Measurements from ENCODE around the gene MCM9.

MCM9 gene

DNA sequence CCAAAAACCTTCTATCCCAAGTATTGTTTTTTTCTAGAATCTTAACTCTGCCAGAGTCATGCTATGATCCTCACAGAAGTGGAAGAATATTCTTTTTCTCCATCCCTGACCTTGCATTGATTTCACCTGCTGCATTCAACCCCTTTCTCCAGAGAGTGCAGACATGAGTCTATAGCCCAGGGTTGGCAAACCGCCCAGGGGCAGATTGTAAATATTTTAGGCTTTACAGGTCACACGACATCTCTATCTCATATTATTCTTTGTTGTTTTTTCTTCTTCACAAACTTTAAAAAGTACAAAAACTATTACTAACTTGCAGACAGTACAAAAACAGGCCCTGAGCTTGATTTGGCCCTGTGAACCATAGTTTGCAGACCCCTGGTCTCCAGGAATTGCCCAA is 153.1 kb downstream of the MCM9 start:
- Histone ChIP-seq H3K27ac (ENCODE audit: insufficient read depth in 1 of 2, low read depth in 1 of 2, low read length in 2 of 2, poor library complexity in 1 of 2, severe bottlenecking in 2 of 2) (no peak overlapping the region), H3K4me3 (ENCODE audit: control insufficient read depth in 1 of 7, extremely low read depth in 1 of 7, insufficient read depth in 4 of 7, low read depth in 2 of 7, low read length in 6 of 7) (no peak overlapping the region), H3K9me3 (ENCODE audit: control extremely low read depth in 1 of 5, control insufficient read depth in 4 of 5, insufficient read depth in 2 of 5, low read depth in 1 of 5, low read length in 4 of 5) (no peaks in the 10 kb centered on the region), H3K27me3 (replicated peaks in 2 of 5; ENCODE audit: control insufficient read depth in 4 of 5, insufficient read depth in 5 of 5, low read length in 4 of 5) (no peaks in the 10 kb centered on the region), H3K36me3 (ENCODE audit: control insufficient read depth in 4 of 4, insufficient read depth in 4 of 4, low read length in 3 of 4) (no peaks in the 10 kb centered on the region), H3K4me1 (ENCODE audit: control extremely low read depth in 1 of 4, control insufficient read depth in 4 of 4, insufficient read depth in 4 of 4, low read length in 3 of 4) (peaks cover 4 to 18% (median 11%) of the 10 kb centered on the region in 4 experiments)
- CTCF ChIA-PET, result no interaction called here
- 100% methylated on average over 1 of the region's 2 CpGs for whole genome bisulfite sequencing (ENCODE audit: insufficient coverage)
- DNase-seq, result no peak
- POLR2A ChIA-PET, result no interaction called here

DNA sequence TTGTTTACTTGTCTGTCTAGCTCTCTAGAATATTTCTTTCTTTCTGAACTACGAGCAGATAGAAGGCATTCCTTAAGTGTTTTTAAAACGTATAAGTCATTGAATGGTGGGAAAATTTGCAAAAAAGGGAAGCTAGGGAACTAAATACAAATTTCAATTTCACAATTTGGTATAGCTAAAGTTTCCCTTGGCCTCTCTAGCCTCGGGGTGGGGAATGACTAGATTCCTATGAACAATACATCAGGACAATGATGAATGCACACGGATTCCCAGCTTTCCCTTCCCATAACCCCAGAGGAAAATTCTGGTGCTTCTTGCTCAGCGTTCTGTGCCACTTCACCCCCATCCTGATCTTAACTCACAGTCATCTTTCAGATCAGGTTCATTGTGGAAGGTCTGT is 154.3 kb downstream of the MCM9 start:
- POLR2A ChIA-PET, result interaction anchor here (0.6 kb wide), 1 partner anchor 69 kb away, joined by 3 read pairs; no protein-coding TSS in a partner anchor
- no peaks in the 10 kb centered on the region for H3K36me3 ChIP-seq (ENCODE audit: control insufficient read depth in 4 of 4, insufficient read depth in 4 of 4, low read length in 3 of 4)
- no peaks in the 10 kb centered on the region for H3K9me3 ChIP-seq (ENCODE audit: control extremely low read depth in 1 of 5, control insufficient read depth in 4 of 5, insufficient read depth in 2 of 5, low read depth in 1 of 5, low read length in 4 of 5)
- CTCF ChIA-PET, result interaction anchor here (0.7 to 2.3 kb wide), 7 partner anchors 9 to 496 kb away, joined by 3 to 11 read pairs (median 4); no protein-coding TSS in a partner anchor
- WGBS (ENCODE audit: insufficient coverage), result 60% methylated on average over 1 of the region's 5 CpGs
- H3K4me1 ChIP-seq (ENCODE audit: control extremely low read depth in 1 of 4, control insufficient read depth in 4 of 4, insufficient read depth in 4 of 4, low read length in 3 of 4), result peaks cover 5 to 20% (median 11%) of the 10 kb centered on the region in 4 experiments
- no peak overlapping the region for H3K4me3 ChIP-seq (ENCODE audit: control insufficient read depth in 1 of 7, extremely low read depth in 1 of 7, insufficient read depth in 4 of 7, low read depth in 2 of 7, low read length in 6 of 7)
- no peak for DNase-seq
- H3K27ac ChIP-seq (ENCODE audit: insufficient read depth in 1 of 2, low read depth in 1 of 2, low read length in 2 of 2, poor library complexity in 1 of 2, severe bottlenecking in 2 of 2), result no peak overlapping the region
- no peaks in the 10 kb centered on the region for H3K27me3 ChIP-seq (replicated peaks in 2 of 5; ENCODE audit: control insufficient read depth in 4 of 5, insufficient read depth in 5 of 5, low read length in 4 of 5)

DNA sequence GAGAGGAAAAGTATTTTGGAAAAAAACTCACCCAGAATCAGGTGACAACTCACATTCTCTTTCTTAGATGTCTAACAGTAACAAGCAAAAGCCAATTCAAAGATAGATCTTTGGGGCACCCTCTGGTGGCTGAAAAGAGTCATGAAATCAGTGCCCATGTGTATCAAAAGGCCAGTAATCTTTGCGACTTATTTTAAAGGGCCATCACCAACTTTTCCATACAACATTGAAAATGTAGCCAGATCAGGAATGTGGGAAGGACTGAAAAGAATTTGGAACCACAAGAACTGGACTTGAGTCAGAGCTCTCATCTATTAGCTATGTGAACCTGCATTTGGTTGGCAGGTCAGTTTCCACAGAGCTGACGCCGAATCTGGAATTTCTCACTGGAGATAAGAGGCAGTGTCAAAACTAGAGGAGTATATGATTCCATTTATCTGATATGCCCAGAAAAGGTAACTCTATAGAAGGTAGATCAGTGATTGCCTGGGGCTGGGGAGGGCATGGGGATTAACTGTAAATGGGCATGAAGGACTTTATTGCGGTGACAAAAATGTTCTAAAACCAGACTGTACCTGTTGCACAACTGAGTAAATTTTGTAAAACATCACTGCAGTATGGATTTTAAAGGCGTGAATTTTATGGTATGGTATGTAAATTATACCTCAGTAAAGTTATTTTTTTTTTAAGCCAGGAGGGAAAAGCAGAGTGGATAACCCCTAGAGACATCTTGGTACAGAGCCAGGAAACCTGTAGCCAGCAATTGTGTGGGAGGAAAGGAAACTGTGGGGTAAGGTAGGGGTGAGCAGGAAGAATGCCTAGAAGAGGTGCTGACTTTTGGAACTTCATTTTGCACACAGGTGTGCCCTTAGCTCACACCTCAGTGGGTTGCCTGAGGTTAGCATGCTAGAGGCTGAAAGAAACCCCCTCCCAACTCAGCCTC is 158.1 kb downstream of the MCM9 start:
- CTCF ChIA-PET, result interaction anchor here (0.5 to 3.5 kb wide), 7 partner anchors 10 to 323 kb away, joined by 3 to 19 read pairs (median 6); no protein-coding TSS in a partner anchor
- H3K9me3 ChIP-seq (ENCODE audit: control extremely low read depth in 1 of 5, control insufficient read depth in 4 of 5, insufficient read depth in 2 of 5, low read depth in 1 of 5, low read length in 4 of 5), result no peaks in the 10 kb centered on the region
- no peaks in the 10 kb centered on the region for H3K27me3 ChIP-seq (replicated peaks in 2 of 5; ENCODE audit: control insufficient read depth in 4 of 5, insufficient read depth in 5 of 5, low read length in 4 of 5)
- WGBS (ENCODE audit: insufficient coverage), result 82% methylated on average over 4 of the region's 5 CpGs
- H3K4me1 ChIP-seq (ENCODE audit: control extremely low read depth in 1 of 4, control insufficient read depth in 4 of 4, insufficient read depth in 4 of 4, low read length in 3 of 4), result peaks cover 0 to 9% (median 3%) of the 10 kb centered on the region in 4 experiments
- no peak overlapping the region for H3K4me3 ChIP-seq (ENCODE audit: control insufficient read depth in 1 of 7, extremely low read depth in 1 of 7, insufficient read depth in 4 of 7, low read depth in 2 of 7, low read length in 6 of 7)
- H3K36me3 ChIP-seq (ENCODE audit: control insufficient read depth in 4 of 4, insufficient read depth in 4 of 4, low read length in 3 of 4), result no peaks in the 10 kb centered on the region
- POLR2A ChIA-PET, result no interaction called here
- no peak overlapping the region for H3K27ac ChIP-seq (ENCODE audit: insufficient read depth in 1 of 2, low read depth in 1 of 2, low read length in 2 of 2, poor library complexity in 1 of 2, severe bottlenecking in 2 of 2)
- DNase-seq, result peak; percentile 77 to 86 (median 82)

DNA sequence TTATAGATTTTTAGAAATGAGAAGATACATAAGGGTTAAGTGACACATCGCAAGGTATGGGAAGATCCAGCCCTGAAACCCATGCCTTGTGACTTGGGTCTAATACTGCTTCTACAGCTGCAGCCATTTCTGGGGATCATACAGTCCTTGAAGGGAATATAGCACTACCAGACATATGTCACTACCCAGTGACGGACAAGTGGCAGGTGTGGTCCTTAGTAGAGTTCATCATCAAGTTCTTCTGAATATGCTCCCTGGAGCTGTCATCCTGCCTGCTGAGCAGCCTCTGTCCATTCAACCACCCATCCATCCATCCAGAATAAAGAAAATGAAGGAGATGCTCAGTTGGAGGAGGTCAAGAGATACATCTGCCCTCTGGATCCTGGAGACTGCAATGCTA is 159.6 kb downstream of the MCM9 start:
- DNase-seq, result no peak
- POLR2A ChIA-PET, result no interaction called here
- H3K27me3 ChIP-seq (replicated peaks in 2 of 5; ENCODE audit: control insufficient read depth in 4 of 5, insufficient read depth in 5 of 5, low read length in 4 of 5), result no peaks in the 10 kb centered on the region
- WGBS (ENCODE audit: insufficient coverage), result no CpG with 5 or more reads among the region's 2 CpGs
- CTCF ChIA-PET, result interaction anchor here (1.0 to 3.5 kb wide), 4 partner anchors 30 to 77 kb away, joined by 3 to 19 read pairs (median 6); no protein-coding TSS in a partner anchor
- peaks cover 0 to 9% (median 2%) of the 10 kb centered on the region in 4 experiments for H3K4me1 ChIP-seq (ENCODE audit: control extremely low read depth in 1 of 4, control insufficient read depth in 4 of 4, insufficient read depth in 4 of 4, low read length in 3 of 4)
- no peaks in the 10 kb centered on the region for H3K36me3 ChIP-seq (ENCODE audit: control insufficient read depth in 4 of 4, insufficient read depth in 4 of 4, low read length in 3 of 4)
- H3K27ac ChIP-seq (ENCODE audit: insufficient read depth in 1 of 2, low read depth in 1 of 2, low read length in 2 of 2, poor library complexity in 1 of 2, severe bottlenecking in 2 of 2), result no peak overlapping the region
- no peak overlapping the region for H3K4me3 ChIP-seq (ENCODE audit: control insufficient read depth in 1 of 7, extremely low read depth in 1 of 7, insufficient read depth in 4 of 7, low read depth in 2 of 7, low read length in 6 of 7)
- H3K9me3 ChIP-seq (ENCODE audit: control extremely low read depth in 1 of 5, control insufficient read depth in 4 of 5, insufficient read depth in 2 of 5, low read depth in 1 of 5, low read length in 4 of 5), result no peaks in the 10 kb centered on the region

DNA sequence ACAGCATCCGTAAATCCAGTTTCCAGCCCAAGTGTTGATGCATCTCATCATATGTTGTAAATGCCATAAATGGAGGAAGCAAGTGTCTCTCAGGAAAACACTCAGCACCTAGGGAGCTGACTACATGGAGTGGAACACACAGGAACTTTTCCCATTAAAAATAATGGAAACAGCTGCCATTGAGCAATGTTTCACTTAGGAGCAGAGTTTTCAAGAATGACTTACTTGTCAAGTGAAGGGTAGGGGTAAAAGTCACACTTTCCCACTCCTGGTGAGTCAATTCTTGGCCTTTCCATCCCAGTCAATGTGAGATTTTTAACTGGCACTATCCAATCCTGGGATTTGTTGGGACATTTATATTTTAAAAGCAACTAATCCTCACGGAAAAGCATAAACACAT is 160.4 kb downstream of the MCM9 start:
- H3K27ac ChIP-seq (ENCODE audit: insufficient read depth in 1 of 2, low read depth in 1 of 2, low read length in 2 of 2, poor library complexity in 1 of 2, severe bottlenecking in 2 of 2), result no peak overlapping the region
- no peaks in the 10 kb centered on the region for H3K27me3 ChIP-seq (replicated peaks in 2 of 5; ENCODE audit: control insufficient read depth in 4 of 5, insufficient read depth in 5 of 5, low read length in 4 of 5)
- no peak for DNase-seq
- ChIA-PET POLR2A (no interaction called here), CTCF (interaction anchor here (1.5 to 3.5 kb wide), 2 partner anchors 19 to 77 kb away, joined by 5 to 19 read pairs; no protein-coding TSS in a partner anchor)
- peaks cover 0 to 9% (median 2%) of the 10 kb centered on the region in 4 experiments for H3K4me1 ChIP-seq (ENCODE audit: control extremely low read depth in 1 of 4, control insufficient read depth in 4 of 4, insufficient read depth in 4 of 4, low read length in 3 of 4)
- H3K36me3 ChIP-seq (ENCODE audit: control insufficient read depth in 4 of 4, insufficient read depth in 4 of 4, low read length in 3 of 4), result no peaks in the 10 kb centered on the region
- no peak overlapping the region for H3K4me3 ChIP-seq (ENCODE audit: control insufficient read depth in 1 of 7, extremely low read depth in 1 of 7, insufficient read depth in 4 of 7, low read depth in 2 of 7, low read length in 6 of 7)
- WGBS (ENCODE audit: insufficient coverage), result no CpG with 5 or more reads among the region's 2 CpGs
- H3K9me3 ChIP-seq (ENCODE audit: control extremely low read depth in 1 of 5, control insufficient read depth in 4 of 5, insufficient read depth in 2 of 5, low read depth in 1 of 5, low read length in 4 of 5), result no peaks in the 10 kb centered on the region

DNA sequence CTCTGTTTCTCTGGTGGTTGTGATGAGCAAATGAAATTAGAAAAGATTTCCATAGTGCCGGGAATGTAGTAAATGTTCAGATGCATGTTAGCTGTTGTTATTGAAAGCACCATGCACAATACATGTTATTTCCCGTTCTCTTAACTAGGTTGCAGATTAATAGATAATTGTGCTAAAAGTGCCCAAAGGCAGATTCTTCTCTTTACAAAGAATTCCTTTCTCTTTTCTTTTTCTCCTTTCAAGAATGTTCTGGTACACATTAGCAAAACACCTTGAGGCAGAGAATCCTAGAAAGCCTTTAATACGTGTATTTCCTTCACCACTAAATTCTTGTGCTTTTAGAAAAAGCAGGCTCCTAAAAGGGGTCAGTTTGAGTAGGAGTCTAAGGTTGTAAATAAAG is 162.1 kb downstream of the MCM9 start:
- Histone ChIP-seq H3K9me3 (ENCODE audit: control extremely low read depth in 1 of 5, control insufficient read depth in 4 of 5, insufficient read depth in 2 of 5, low read depth in 1 of 5, low read length in 4 of 5) (no peaks in the 10 kb centered on the region), H3K4me1 (ENCODE audit: control extremely low read depth in 1 of 4, control insufficient read depth in 4 of 4, insufficient read depth in 4 of 4, low read length in 3 of 4) (peaks cover 0 to 16% (median 5%) of the 10 kb centered on the region in 4 experiments), H3K27me3 (replicated peaks in 2 of 5; ENCODE audit: control insufficient read depth in 4 of 5, insufficient read depth in 5 of 5, low read length in 4 of 5) (no peaks in the 10 kb centered on the region), H3K4me3 (ENCODE audit: control insufficient read depth in 1 of 7, extremely low read depth in 1 of 7, insufficient read depth in 4 of 7, low read depth in 2 of 7, low read length in 6 of 7) (no peak overlapping the region), H3K36me3 (ENCODE audit: control insufficient read depth in 4 of 4, insufficient read depth in 4 of 4, low read length in 3 of 4) (no peaks in the 10 kb centered on the region), H3K27ac (ENCODE audit: insufficient read depth in 1 of 2, low read depth in 1 of 2, low read length in 2 of 2, poor library complexity in 1 of 2, severe bottlenecking in 2 of 2) (no peak overlapping the region)
- POLR2A ChIA-PET, result no interaction called here
- CTCF ChIA-PET, result interaction anchor here (0.7 kb wide), 1 partner anchor 18 kb away, joined by 3 read pairs; no protein-coding TSS in a partner anchor
- DNase-seq, result no peak
- no CpG with 5 or more reads among the region's 3 CpGs for WGBS (ENCODE audit: insufficient coverage)

DNA sequence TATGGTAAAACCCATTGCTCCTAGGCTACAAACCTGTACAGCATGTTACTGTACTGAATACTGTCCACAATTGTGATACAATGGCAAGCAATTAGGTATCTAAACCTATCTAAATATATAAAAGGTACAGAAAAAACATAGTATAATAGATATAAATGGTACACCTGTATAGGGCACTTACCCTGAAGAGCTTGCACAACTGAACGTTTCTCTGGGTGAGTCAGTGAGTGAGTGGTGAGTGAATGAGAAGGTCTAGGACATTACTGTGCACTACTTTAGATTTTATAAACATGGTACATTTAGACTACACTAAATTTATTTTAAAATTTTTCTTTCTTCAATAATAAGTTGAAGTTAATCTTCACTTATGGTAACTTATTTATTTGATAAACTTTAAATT is 163.7 kb downstream of the MCM9 start:
- Histone ChIP-seq H3K4me1 (ENCODE audit: control extremely low read depth in 1 of 4, control insufficient read depth in 4 of 4, insufficient read depth in 4 of 4, low read length in 3 of 4) (peaks cover 0 to 7% (median 3%) of the 10 kb centered on the region in 4 experiments), H3K9me3 (ENCODE audit: control extremely low read depth in 1 of 5, control insufficient read depth in 4 of 5, insufficient read depth in 2 of 5, low read depth in 1 of 5, low read length in 4 of 5) (no peaks in the 10 kb centered on the region), H3K27me3 (replicated peaks in 2 of 5; ENCODE audit: control insufficient read depth in 4 of 5, insufficient read depth in 5 of 5, low read length in 4 of 5) (no peaks in the 10 kb centered on the region), H3K4me3 (ENCODE audit: control insufficient read depth in 1 of 7, extremely low read depth in 1 of 7, insufficient read depth in 4 of 7, low read depth in 2 of 7, low read length in 6 of 7) (no peak overlapping the region), H3K36me3 (ENCODE audit: control insufficient read depth in 4 of 4, insufficient read depth in 4 of 4, low read length in 3 of 4) (no peaks in the 10 kb centered on the region), H3K27ac (ENCODE audit: insufficient read depth in 1 of 2, low read depth in 1 of 2, low read length in 2 of 2, poor library complexity in 1 of 2, severe bottlenecking in 2 of 2) (no peak overlapping the region)
- POLR2A ChIA-PET, result no interaction called here
- DNase-seq, result no peak
- CTCF ChIA-PET, result interaction anchor here (0.9 to 3.2 kb wide), 5 partner anchors 8 to 185 kb away, joined by 3 to 11 read pairs (median 3); no protein-coding TSS in a partner anchor
- no CpG with 5 or more reads among the region's 1 CpG for WGBS (ENCODE audit: insufficient coverage)
